Stimulated activated CD4-positive, alpha-beta T cell treated with anti-CD3 and anti-CD28 coated beads, TNF-alpha, amount 100 ng/mL, for 24 hours (primary cell): ENCODE data around the gene RBFOX1.

ENCODE experiments used
- DNase-seq, 3 experiments: peaks; one replicate each; pipeline ENCODE4 v3.0.0-alpha.2; 2020; ENCODE audit warnings: low read depth in 3 of 3

RBFOX1 gene

DNA sequence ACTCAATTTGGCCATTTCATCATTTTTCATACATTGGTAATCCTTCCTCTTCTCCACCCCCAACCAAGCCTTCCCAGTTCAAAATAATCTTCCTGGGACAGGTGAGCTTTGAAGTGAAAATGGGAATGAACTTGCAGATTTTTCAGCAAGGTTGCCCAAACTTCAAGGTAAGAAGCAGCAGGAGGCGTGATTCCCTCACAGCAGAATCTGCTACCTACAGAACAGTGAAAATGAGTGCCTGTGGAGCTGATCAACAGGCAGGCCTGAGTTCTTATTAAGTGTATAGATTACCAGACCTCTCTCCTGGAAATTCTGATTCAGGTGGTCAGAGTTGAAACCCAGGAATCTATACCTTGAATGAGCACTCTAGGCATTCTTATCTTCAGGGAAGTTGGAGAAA is 356.6 kb downstream of the RBFOX1 start:
- no peak for DNase-seq

DNA sequence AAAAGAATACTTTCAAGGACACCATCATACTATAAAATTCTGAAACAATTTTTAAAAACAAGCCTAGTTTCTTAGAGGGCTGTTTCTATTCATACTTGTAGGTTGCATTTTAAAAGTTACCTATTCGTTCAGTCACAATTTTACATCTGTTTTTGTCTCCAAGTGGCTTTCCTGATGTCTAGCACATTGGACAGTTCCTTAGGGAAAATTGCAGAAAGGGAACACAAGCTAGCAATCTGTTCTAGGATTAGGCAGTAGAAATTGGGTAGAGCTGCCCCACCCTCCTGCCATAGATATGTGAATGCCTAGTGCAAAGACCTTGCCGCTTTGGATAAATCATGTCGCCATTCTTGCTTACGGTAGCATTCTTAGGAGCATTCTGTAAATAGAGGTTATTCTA is 358.9 kb downstream of the RBFOX1 start:
- no peak for DNase-seq

DNA sequence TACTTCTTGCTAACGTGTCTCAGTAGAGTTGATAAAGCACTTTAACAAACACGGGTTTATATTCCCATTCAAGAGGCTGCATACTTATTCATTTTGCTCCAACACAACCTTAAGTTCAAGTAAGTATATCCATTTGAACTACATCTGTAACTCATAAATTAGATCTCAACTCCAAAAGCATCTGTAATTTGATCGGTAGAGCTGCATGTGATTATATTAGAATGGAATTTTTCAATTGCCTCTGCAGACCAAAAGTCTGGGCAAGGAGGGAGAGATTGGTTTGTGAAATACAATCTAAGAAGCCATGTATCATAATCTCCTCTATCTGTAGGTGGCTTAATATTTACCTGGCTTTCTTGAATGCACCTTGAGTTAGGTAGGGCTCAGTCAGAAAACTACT is 371.0 kb downstream of the RBFOX1 start:
- no peak for DNase-seq

DNA sequence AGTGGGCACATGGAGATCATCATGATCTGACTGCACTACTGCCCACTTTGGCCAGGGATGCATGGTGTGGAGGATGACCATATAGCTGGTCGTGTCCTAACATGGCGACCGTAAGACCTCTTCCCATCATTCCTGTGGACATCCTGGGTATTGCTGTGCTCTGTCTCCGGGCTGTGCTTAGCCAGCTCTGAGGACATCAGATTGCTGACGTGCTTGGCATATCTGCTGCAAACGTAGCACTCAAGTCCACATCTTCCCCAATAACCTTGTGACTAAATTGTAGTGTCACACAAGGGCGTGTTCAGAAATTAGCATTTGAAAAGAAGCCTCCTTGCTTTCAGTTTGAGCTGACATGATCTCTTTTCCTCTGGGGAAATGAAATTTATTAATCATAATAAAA is 373.2 kb downstream of the RBFOX1 start:
- DNase-seq = no peak

DNA sequence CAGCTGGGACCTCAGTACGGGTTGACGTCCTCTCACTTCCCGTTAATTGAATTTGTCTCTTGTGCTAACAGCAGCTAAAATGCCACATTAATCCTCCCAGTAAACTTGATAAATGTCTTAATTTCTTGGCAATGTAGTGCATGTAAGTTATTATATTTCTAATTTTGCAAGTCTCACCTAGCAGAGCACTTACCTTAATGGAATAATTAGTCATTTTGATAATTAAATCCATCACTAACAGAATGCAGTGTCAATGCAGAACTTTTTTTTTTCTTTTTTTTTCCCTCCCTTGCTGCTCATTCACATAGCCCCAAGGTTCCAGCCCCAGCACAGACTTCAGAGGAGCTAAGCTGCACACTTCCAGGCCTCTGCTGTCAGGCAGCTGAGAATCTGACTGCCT is 376.5 kb downstream of the RBFOX1 start:
- DNase-seq = no peak

DNA sequence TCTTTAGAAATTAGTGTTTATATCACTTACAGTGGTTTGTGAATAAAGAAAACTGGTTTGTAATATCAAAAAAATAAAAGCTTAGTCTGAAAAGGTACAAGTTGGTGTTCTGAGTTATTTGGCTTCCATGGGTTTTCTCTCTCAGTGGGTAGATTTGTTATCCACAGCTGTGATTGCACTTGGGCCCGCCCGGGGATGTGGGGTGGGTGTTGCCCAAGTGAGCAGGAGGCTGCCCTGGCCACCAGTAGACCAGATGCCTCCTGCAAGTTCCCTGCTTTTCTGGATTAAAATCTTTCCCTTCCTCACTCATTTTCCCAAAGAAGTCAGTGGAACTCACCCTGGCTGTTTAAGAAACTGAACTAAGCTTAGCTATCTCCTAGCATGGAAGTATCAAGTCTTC is 380.6 kb downstream of the RBFOX1 start:
- no peak for DNase-seq

DNA sequence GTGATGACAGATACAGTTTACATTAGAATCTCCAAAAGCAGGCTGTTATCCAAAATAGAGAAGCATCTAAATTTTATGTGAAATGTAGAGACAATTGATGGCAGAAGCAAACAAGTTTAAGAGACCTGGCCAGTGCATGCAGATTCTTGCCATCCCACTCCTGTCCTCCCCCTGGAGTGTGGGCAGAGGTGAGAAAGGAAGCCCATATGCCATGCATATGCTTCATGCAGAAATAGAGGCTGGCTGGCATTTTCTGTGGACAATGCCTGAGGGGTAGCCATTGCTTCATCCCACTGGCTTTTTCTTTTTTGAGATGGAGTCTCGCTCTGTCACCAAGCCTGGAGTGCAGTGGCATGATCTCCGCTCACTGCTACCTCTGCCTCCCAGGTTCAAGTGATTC is 382.1 kb downstream of the RBFOX1 start:
- no peak for DNase-seq

DNA sequence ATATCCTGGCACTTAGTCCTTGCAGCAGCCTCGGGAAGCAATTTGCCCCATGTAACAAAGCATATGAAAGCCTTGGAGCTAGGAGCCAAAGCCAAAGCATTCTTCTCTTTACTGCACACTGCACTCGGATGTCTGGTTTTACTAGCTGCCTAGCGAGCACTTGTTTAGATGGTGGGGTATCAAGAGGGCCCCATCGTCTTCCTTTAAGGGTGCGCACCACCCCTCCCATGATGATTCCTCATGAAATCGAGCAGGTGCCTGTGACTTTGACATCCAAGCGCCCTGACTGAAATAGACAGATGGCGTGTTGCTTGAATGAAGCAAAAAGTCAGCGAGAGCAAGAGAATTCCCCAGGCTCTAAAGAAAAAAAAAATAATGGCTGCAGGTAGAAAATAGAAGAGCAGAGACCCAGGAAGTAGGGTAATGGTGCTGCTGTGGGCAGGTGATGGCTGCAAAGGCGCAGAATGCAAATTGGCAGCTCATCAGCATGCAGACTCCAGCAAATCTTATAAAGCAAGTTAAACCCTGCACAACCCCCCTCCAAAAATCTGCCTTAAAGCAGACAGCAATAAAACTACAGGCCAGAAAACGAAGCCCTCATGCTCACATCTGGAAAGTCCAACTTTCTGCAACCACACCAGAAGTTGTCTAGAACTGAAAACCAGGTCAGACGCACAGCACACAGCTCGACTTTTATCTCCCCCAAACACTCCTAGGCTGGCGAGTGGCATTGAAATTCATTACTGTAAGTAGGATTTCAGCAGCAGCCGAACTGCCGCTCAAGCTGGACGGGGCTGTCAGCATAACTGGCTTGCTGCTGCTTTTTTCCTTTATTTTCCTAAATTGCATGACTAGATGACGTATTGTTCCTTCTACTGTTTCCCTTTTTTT is 384.3 kb downstream of the RBFOX1 start:
- no peak for DNase-seq

DNA sequence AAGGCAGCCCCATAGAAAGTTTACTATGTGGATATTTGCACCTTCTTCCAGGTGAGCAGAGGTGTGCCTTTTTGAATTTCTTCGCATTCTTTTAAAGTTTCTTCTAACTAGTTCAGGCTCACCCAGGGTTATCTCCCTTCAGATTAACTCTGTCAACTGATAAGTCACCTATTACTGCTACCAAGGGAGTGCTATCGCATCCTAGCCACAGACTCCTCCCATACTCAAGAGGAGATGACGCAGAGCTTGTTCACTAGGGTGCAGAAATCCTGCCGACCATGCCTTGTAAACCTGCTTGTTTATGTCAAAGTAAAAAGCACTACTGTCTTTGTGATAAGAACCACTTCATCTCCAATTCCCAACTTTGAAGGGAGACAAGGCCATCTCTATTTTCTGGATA is 390.1 kb downstream of the RBFOX1 start:
- DNase-seq = no peak

DNA sequence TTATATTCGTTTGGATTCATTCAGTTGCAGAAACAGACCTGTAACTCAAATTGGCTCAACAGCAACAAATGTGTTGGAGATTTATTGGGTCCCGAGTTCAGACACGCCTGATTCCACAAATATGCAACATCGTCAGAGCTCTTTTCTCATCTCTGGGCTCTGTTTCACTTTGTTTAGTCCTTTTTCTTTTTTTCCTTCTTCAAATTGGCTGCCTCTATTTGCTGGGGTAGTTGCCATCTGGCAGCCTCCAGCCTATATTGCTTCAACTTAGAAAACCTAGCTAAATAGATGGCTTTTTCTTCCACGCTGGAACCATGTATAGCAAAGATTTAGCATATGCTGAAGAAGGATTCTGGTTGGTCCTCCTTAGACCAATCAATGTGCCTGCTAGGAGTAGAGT is 398.5 kb downstream of the RBFOX1 start:
- no peak for DNase-seq

DNA sequence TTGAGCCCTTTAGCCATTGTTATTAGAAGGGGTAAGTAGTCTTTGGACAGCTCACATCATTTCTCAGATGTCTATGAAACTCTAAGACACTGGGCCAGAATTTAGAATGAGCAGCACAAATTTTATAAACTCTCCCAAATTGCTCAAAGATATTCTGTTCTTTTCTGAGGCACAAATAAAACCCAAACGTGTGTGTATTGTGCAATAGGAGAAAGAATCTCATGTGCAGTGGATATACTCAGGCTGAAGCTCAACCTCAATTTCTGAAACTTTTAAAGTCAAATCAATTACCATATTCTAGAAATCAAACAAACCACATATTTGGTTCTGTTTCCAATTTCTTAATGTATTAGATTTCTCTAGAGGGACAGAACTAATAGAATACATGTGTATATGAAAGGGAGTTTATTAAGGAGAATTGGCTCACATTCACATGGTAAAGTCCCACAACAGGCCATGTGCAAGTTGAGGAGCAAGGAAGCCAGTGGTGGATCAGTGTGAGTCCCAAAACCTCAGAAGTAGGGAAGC is 403.6 kb downstream of the RBFOX1 start:
- DNase-seq = no peak

DNA sequence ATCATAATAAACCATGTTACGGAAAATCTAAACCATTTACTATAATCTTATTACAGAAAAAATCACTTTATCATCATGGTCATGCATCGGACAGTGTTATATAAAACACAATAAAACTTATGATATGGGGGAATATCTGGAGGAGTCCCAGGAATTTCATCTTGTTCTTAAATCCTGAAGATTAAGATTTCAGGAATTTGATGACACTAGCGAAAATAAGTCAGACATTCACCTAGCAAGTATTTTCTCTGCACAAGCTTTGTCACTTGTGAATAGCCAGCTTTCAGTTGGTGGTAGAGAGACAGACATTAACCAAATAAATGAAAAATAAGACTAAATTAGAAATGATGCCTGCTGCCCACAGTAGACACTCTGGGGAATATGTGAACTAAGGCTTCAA is 410.0 kb downstream of the RBFOX1 start:
- no peak for DNase-seq

DNA sequence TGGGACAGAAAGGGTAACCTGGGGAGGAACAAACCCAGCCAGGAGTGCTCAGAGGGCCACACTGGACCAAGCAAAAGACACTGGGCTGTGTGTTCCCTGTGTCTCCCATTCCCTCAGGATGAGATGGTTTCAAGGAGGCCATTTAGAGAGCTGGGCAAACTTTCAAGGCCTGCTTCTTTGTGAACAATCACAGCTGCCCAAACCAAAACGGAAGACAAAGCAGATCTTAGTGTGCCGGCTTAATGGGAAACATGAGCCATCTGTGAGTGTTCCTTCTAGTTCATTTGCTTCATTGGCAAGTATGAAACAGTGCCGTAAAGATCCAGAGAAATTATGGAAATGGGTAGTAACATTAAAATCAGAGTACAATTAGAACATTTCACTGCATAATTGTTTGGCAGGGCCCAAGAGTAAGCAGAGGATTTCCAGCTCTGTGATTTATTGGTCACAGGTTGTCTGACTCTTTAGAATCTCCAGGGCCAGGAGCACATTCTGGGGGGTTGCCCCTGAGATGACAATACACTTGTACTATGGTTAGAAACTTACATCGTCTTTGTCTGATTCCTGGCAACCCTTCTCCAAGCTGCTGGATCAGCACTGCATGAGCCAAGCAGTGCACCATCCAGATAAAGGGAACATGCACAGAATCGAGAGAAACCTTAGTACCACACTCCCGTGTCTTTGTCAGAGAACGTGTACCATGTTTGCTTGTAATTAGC is 412.1 kb downstream of the RBFOX1 start:
- DNase-seq = no peak

DNA sequence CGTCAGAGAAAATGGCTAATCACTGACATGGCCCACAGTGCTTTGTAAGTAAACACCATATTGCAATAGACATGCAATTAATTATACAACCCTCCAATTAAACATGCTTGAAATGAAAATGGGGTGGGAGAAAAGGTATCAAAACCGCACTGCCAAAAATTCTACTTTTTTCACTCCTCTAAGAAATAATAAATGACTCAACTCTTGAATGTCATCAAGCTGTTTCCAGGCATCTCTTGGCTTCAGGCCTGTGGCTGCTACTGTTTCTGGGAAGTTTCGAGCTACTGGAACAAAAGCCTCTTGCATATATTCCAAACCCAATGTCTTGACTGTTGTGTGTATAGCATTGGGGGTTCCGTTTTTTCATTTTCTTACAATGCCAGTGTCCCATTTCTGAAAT is 412.6 kb downstream of the RBFOX1 start:
- no peak for DNase-seq

DNA sequence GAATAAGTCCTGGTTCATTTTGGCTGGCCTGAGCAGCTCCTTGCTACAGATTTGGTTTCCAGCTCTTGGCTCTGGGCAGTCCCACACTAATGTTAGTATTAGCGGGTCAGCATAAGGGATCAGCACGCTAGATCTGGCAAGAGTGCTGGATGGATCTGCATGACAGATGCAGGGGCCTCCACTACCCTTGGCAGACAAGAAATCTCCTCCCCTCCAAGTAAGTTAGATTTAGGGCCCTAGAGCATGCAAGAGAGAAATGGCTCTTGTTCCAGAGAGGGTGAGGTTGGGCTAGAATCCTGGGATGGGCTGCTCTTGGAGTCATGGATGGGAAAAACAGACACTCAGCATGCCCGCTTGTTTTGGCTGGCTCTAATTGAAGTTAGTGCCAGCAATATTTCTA is 414.3 kb downstream of the RBFOX1 start:
- DNase-seq = no peak

DNA sequence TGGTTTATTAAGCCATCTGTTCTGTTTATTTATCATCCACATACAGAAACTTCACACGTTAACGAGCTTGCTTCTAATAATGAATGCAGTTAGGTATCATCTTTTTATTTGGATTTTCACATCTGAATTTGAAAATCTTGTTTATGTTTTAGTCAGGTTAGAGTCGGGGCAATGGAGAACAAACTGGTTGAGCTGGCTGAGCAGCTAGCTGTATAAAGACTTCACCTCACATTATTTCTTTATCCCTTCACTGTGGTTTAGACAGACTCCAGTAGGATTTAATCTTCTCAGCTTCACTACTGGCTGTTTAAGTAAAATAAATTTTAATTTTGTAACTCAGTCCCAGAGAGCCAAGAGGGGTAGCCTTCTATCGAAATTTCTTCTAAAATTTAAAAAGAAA is 415.9 kb downstream of the RBFOX1 start:
- no peak for DNase-seq

DNA sequence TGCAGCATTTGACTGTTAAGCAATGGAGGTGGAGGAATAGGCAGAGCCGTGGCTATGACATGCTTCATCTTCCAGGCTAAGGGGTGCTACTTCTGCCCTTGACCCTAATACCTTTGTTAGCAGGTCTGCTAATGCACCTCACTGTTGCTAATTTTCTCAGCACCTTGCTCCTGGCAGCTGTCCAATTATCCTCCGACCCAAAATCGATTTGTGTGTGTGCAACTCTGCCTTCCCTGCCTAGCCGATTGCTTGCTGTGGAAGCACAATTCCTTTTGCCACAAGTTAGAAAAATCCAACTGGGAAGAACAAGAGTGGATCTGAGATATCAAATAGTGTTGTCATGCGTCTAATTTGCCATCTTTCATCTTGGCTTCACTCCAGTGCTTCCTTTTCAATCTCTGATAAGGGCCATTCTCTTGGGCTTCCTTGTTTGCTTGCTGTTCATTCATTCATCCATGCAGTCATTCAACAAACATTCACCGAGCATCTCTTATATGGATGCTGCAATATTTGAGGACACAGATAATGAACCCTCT is 422.8 kb downstream of the RBFOX1 start:
- no peak for DNase-seq
